Prostate gland (tissue), 2 donors: ENCODE measurements around the gene NAMPT. TPM values are rescaled to one million over a fixed set of nuclear protein-coding genes. Genes with fewer than 3 reads are reported as not detected.

Source experiments
- DNase-seq: peaks from one replicate; pipeline ENCODE4 v3.0.0-alpha.2; 2019; ENCODE audit warnings: low spot score
- H3K27ac ChIP-seq, 2 donors: fragments of 200-600 bp; sonication (generic); 2 replicates each; pipeline ENCODE4 v1.5.1; 2017 to 2019
- H3K27me3 ChIP-seq: fragments of 200-600 bp; sonication (generic); replicated peaks from 2 replicates; pipeline ENCODE4 v1.5.1; 2019; ENCODE audit not compliant: insufficient read depth
- H3K36me3 ChIP-seq, 2 donors: fragments of 200-600 bp; sonication (generic); 1 replicate in 1 of 2; 2 replicates in 1 of 2; pipeline versions ENCODE4 v1.5.1 to v1.8.1; 2017 to 2019
- H3K4me1 ChIP-seq: fragments of 200-600 bp; sonication (generic); replicated peaks from 2 replicates; pipeline ENCODE4 v1.5.1; 2019
- H3K4me3 ChIP-seq, 2 donors: fragments of 200-600 bp; sonication (generic); 2 replicates each; pipeline ENCODE4 v1.5.1; 2017 to 2019
- H3K9me3 ChIP-seq: fragments of 200-600 bp; sonication (generic); 2 replicates; pipeline ENCODE4 v1.5.1; 2017
- CTCF ChIP-seq, 4 experiments: fragments of 200-600 bp in 2 of 4; fragments of 450-650 bp in 2 of 4; sonication (generic) in 2 of 4; IDR thresholded peaks; 1 replicate in 3 of 4; 2 replicates in 1 of 4; pipeline ENCODE4 v1.5.1; 2016 to 2019; ENCODE audit warnings: antibody characterized with exemption in 4 of 4, mild to moderate bottlenecking in 2 of 4, moderate library complexity in 2 of 4
- POLR2A ChIP-seq: fragments of 450-650 bp; IDR thresholded peaks from one replicate; pipeline ENCODE4 v1.6.1; 2016; ENCODE audit warnings: antibody characterized with exemption, mild to moderate bottlenecking
- POLR2AphosphoS5 ChIP-seq: sonication (generic); formaldehyde crosslinking; IDR thresholded peaks from one replicate; pipeline ENCODE4 v1.6.1; 2017; ENCODE audit warnings: antibody characterized with exemption
- WGBS: methylation state at CpG from one replicate; pipeline ENCODE4 v1.1.5; 2018; 5-methylcytosine and 5-hydroxymethylcytosine counted together
- intact Hi-C: fragments of 100-400 bp; cut with DNase I; formaldehyde crosslinking; loops from one replicate; pipeline ENCODE4 v1.14.2; 2022
- total RNA-seq, 2 donors: library from RNA; depleted of rRNA; stranded (reverse); fragments of >200 nt; gene quantifications; one replicate each; pipeline ENCODE4 v1.1.0, GENCODE V29; 2016

Gene NAMPT
- total RNA-seq, 2 donors from 2014 or later, result 108 to 284 TPM

GRCh38 chr7:106236065-106236464, 48.7 kb downstream of the NAMPT start:
- intact Hi-C loops, result no loop called here
- H3K4me1 ChIP-seq, result peaks cover 4% of the 10 kb centered on the region
- no peaks in the 10 kb centered on the region for H3K36me3 ChIP-seq
- TF ChIP-seq POLR2AphosphoS5 (no peak), CTCF (IDR thresholded peaks at IDR 0.05) (no peak), POLR2A (no peak)
- WGBS, result 84% methylated on average over 5 of the region's 5 CpGs
- no peak for DNase-seq
- no peaks in the 10 kb centered on the region for H3K27me3 ChIP-seq
- no peak overlapping the region for H3K27ac ChIP-seq
- H3K4me3 ChIP-seq, result no peak overlapping the region
- H3K9me3 ChIP-seq, result no peaks in the 10 kb centered on the region

- intact Hi-C loops, result no loop called here
- 91% methylated on average over 1 of the region's 1 CpG for WGBS
- TF ChIP-seq POLR2A (no peak), CTCF (IDR thresholded peaks at IDR 0.05) (no peak), POLR2AphosphoS5 (no peak)
- DNase-seq, result no peak
- Histone ChIP-seq H3K36me3 (no peaks in the 10 kb centered on the region), H3K27ac (no peak overlapping the region), H3K27me3 (no peaks in the 10 kb centered on the region), H3K9me3 (no peaks in the 10 kb centered on the region), H3K4me1 (peaks cover 4% of the 10 kb centered on the region), H3K4me3 (no peak overlapping the region)
These were observed 50.4 kb downstream of the NAMPT start for GRCh38 chr7:106234425-106234824.

GRCh38 chr7:106231856-106232490, 52.8 kb downstream of the NAMPT start:
- Histone ChIP-seq H3K27ac (no peak overlapping the region), H3K27me3 (no peaks in the 10 kb centered on the region), H3K9me3 (no peaks in the 10 kb centered on the region), H3K36me3 (no peaks in the 10 kb centered on the region), H3K4me1 (no peaks in the 10 kb centered on the region), H3K4me3 (no peak overlapping the region)
- intact Hi-C loops, result no loop called here
- no peak for DNase-seq
- no peak for TF ChIP-seq POLR2AphosphoS5
- TF ChIP-seq CTCF (IDR thresholded peaks at IDR 0.05), result no peak
- TF ChIP-seq POLR2A, result no peak
- 89% methylated on average over 7 of the region's 7 CpGs for WGBS

GRCh38 chr7:106225856-106226255, 58.9 kb downstream of the NAMPT start:
- Histone ChIP-seq H3K4me1 (no peaks in the 10 kb centered on the region), H3K36me3 (no peaks in the 10 kb centered on the region), H3K27ac (no peak overlapping the region), H3K9me3 (no peaks in the 10 kb centered on the region), H3K4me3 (no peak overlapping the region), H3K27me3 (no peaks in the 10 kb centered on the region)
- no peak for DNase-seq
- no peak for TF ChIP-seq POLR2AphosphoS5
- TF ChIP-seq POLR2A, result no peak
- no peak for TF ChIP-seq CTCF (IDR thresholded peaks at IDR 0.05)
- intact Hi-C loops, result no loop called here

- 27% methylated on average over 6 of the region's 6 CpGs for WGBS
- intact Hi-C loops, result no loop called here
- Histone ChIP-seq H3K27me3 (no peaks in the 10 kb centered on the region), H3K9me3 (no peaks in the 10 kb centered on the region), H3K36me3 (no peaks in the 10 kb centered on the region), H3K4me1 (no peaks in the 10 kb centered on the region), H3K27ac (no peak overlapping the region), H3K4me3 (no peak overlapping the region)
- peak; percentile 60 for TF ChIP-seq POLR2AphosphoS5
- TF ChIP-seq CTCF (IDR thresholded peaks at IDR 0.05), result no peak
- TF ChIP-seq POLR2A, result no peak
- DNase-seq, result no peak
These were observed 60.0 kb downstream of the NAMPT start for GRCh38 chr7:106224797-106225196.
